SK-N-SH (cell line): Measurements from ENCODE around the gene TPRX1. TPM values are rescaled to one million over a fixed set of nuclear protein-coding genes. Genes with fewer than 3 reads are reported as not detected.

Experiments used
- CTCF ChIA-PET: fragments of 300-600, 350-600 bp; formaldehyde crosslinking; extraction: SDS; loops from one replicate; lab custom pipeline; 2021; lab: Yijun Ruan, JAX
- POLR2A ChIA-PET: fragments of 350-600 bp; sonication (Branson Sonifier 250); formaldehyde crosslinking; extraction: SDS; loops from one replicate; lab custom pipeline; 2020; ENCODE audit warnings: antibody characterized with exemption, inconsistent platforms; lab: Yijun Ruan, JAX
- DNase-seq: peaks from one replicate; pipeline ENCODE4 v3.0.0; 2012
- H2AFZ ChIP-seq: fragments of 200-600 bp; sonication (generic); 2 replicates; pipeline ENCODE4 v1.8.1; 2016; ENCODE audit warnings: antibody characterized with exemption, mild to moderate bottlenecking, low read depth
- H3F3A ChIP-seq: fragments of 200-600 bp; sonication (generic); replicated peaks from 2 replicates; pipeline ENCODE3; 2016; ENCODE audit warnings: antibody characterized with exemption, mild to moderate bottlenecking; ENCODE audit not compliant: insufficient read depth
- H3K27ac ChIP-seq, 2 experiments: fragments of 200-500 bp in 1 of 2; fragments of 200-600 bp in 1 of 2; sonication (Bioruptor generic) in 1 of 2; sonication (generic), shearing (Covaris generic) in 1 of 2; 2 replicates each; pipeline versions ENCODE4 v1.5.1 to v1.6.1; 2014 to 2016; ENCODE audit warnings: low read depth in 2 of 2, inconsistent platforms in 1 of 2, low read length in 1 of 2, mild to moderate bottlenecking in 1 of 2, mixed read lengths in 1 of 2
- H3K27me3 ChIP-seq: fragments of 200-600 bp; sonication (generic), shearing (Covaris generic); 2 replicates; pipeline ENCODE4 v1.6.1; 2016; ENCODE audit warnings: mixed run types; ENCODE audit not compliant: insufficient read depth
- H3K36me3 ChIP-seq, 2 experiments: fragments of 200-500 bp in 1 of 2; fragments of 200-600 bp in 1 of 2; sonication (Bioruptor generic) in 1 of 2; sonication (generic) in 1 of 2; replicated peaks in 1 of 2; 2 replicates each; pipeline versions ENCODE3 to v1.5.1; 2014 to 2016; ENCODE audit warnings: low read length in 1 of 2, mild to moderate bottlenecking in 1 of 2; ENCODE audit not compliant: insufficient read depth in 2 of 2, control insufficient read depth in 1 of 2
- H3K4me1 ChIP-seq, 2 experiments: fragments of 200-500 bp in 1 of 2; fragments of 200-600 bp in 1 of 2; sonication (Bioruptor generic) in 1 of 2; sonication (generic), shearing (Covaris generic) in 1 of 2; 2 replicates each; pipeline versions ENCODE4 v1.5.1 to v1.6.1; 2014 to 2016; ENCODE audit warnings: low read depth in 1 of 2, low read length in 1 of 2, mixed run types in 1 of 2; ENCODE audit not compliant: insufficient read depth in 2 of 2, control insufficient read depth in 1 of 2
- H3K4me2 ChIP-seq: fragments of 200-600 bp; sonication (generic), shearing (Covaris generic); 2 replicates; pipeline ENCODE4 v1.6.1; 2017; ENCODE audit warnings: mixed run types
- H3K4me3 ChIP-seq, 2 experiments: fragments of 200-500 bp in 1 of 2; fragments of 200-600 bp in 1 of 2; sonication (Bioruptor generic) in 1 of 2; sonication (generic), shearing (Covaris generic) in 1 of 2; 2 replicates each; pipeline versions ENCODE4 v1.5.1 to v1.8.1; 2014 to 2016; ENCODE audit warnings: low read depth in 2 of 2, inconsistent platforms in 1 of 2, low read length in 1 of 2, mild to moderate bottlenecking in 1 of 2, mixed read lengths in 1 of 2, moderate library complexity in 1 of 2
- H3K79me2 ChIP-seq: fragments of 200-600 bp; sonication (generic); 2 replicates; pipeline ENCODE4 v1.8.1; 2017; ENCODE audit warnings: mild to moderate bottlenecking; ENCODE audit not compliant: insufficient read depth
- H3K9ac ChIP-seq: fragments of 200-600 bp; sonication (generic); 2 replicates; pipeline ENCODE4 v1.6.1; 2017; ENCODE audit warnings: mixed run types
- H3K9me2 ChIP-seq: fragments of 200-600 bp; sonication (generic); 2 replicates; pipeline ENCODE4 v1.6.1; 2017; ENCODE audit warnings: mixed run types
- H3K9me3 ChIP-seq: fragments of 200-600 bp; sonication (generic); 2 replicates; pipeline ENCODE4 v1.6.1; 2017; ENCODE audit warnings: mixed run types, mild to moderate bottlenecking, moderate library complexity
- H4K20me1 ChIP-seq: fragments of 200-600 bp; sonication (generic); 2 replicates; pipeline ENCODE4 v1.6.1; 2017; ENCODE audit warnings: mild to moderate bottlenecking, mixed run types; ENCODE audit not compliant: insufficient read depth
- CTCF ChIP-seq: fragments of 200-600 bp; sonication (generic); IDR thresholded peaks from 2 replicates; pipeline ENCODE4 v1.6.1; 2017; ENCODE audit warnings: antibody characterized with exemption, mild to moderate bottlenecking, moderate library complexity
- EP300 ChIP-seq, 2 experiments: IDR thresholded peaks; 2 replicates each; pipeline versions ENCODE4 v1.4.0 to v1.6.1; 2012; ENCODE audit warnings: borderline replicate concordance in 1 of 2, low read depth in 1 of 2, low read length in 1 of 2
- EZH2phosphoT487 ChIP-seq: fragments of 200-600 bp; sonication (generic); IDR thresholded peaks from 2 replicates; pipeline ENCODE4 v1.6.1; 2017; ENCODE audit warnings: low read depth, mixed run types, mild to moderate bottlenecking, antibody characterized with exemption, moderate library complexity, borderline replicate concordance
- FOSL2 ChIP-seq: IDR thresholded peaks from 2 replicates; pipeline ENCODE4 v1.4.0; 2012; ENCODE audit warnings: low read depth, mild to moderate bottlenecking, moderate library complexity, borderline replicate concordance
- FOXJ3 ChIP-seq: sonication (generic); formaldehyde crosslinking; IDR thresholded peaks from 2 replicates; pipeline ENCODE4 v1.5.1; 2020; ENCODE audit warnings: mild to moderate bottlenecking, missing genetic modification reagents
- FOXM1 ChIP-seq: IDR thresholded peaks from 2 replicates; pipeline ENCODE4 v1.4.0; 2012; ENCODE audit warnings: low read depth, mild to moderate bottlenecking
- GATA2 ChIP-seq: sonication (generic); formaldehyde crosslinking; IDR thresholded peaks from 2 replicates; pipeline ENCODE4 v1.5.0; 2020; ENCODE audit warnings: mild to moderate bottlenecking, missing genetic modification reagents
- IRF3 ChIP-seq: fragments of 150-350 bp; IDR thresholded peaks from 2 replicates; pipeline ENCODE4 v1.6.1; 2016; ENCODE audit warnings: mild to moderate bottlenecking, low read depth, low read length
- JUND ChIP-seq: IDR thresholded peaks from 2 replicates; pipeline ENCODE4 v1.4.0; 2012
- MAX ChIP-seq: IDR thresholded peaks from 2 replicates; pipeline ENCODE4 v1.4.0; 2012; ENCODE audit warnings: low read depth
- MEF2A ChIP-seq: IDR thresholded peaks from 2 replicates; pipeline ENCODE4 v1.4.0; 2012; ENCODE audit warnings: low read depth, borderline replicate concordance
- RAD21 ChIP-seq: IDR thresholded peaks from 2 replicates; pipeline ENCODE4 v1.6.1; 2012; ENCODE audit warnings: mild to moderate bottlenecking, low read length
- RCOR1 ChIP-seq: fragments of 150-350 bp; IDR thresholded peaks from 2 replicates; pipeline ENCODE4 v1.6.1; 2017; ENCODE audit warnings: antibody characterized with exemption, low read length
- RFX5 ChIP-seq: IDR thresholded peaks from 2 replicates; pipeline ENCODE4 v1.6.1; 2012; ENCODE audit warnings: mild to moderate bottlenecking, improper control_type of control experiment, low read length
- RXRA ChIP-seq: IDR thresholded peaks from 2 replicates; pipeline ENCODE4 v1.4.0; 2012; ENCODE audit warnings: low read depth, mild to moderate bottlenecking, borderline replicate concordance
- SMC3 ChIP-seq: IDR thresholded peaks from 2 replicates; pipeline ENCODE4 v1.6.1; 2012; ENCODE audit warnings: low read depth, low read length, improper control_type of control experiment
- TEAD4 ChIP-seq: IDR thresholded peaks from 2 replicates; pipeline ENCODE4 v1.4.0; 2012; ENCODE audit warnings: mild to moderate bottlenecking, borderline replicate concordance; ENCODE audit not compliant: insufficient read depth
- ZBTB33 ChIP-seq: IDR thresholded peaks from 2 replicates; pipeline ENCODE4 v1.4.0; 2012; ENCODE audit warnings: low read depth, borderline replicate concordance
- WGBS: methylation state at CpG from one replicate; pipeline ENCODE4 v1.1.6; 2017; ENCODE audit warnings: low lambda C conversion rate; 5-methylcytosine and 5-hydroxymethylcytosine counted together
- polyA plus RNA-seq, 3 experiments: library from polyadenylated mRNA; depleted of rRNA; stranded (reverse); fragments of >200 nt; gene quantifications; 2 replicates each; pipeline ENCODE4 v1.2.3, GENCODE V29; 2012

Gene TPRX1
- polyA plus RNA-seq, 1 of the 3 experiments (the other 2 are of a cell fraction) = not detected

GRCh38 chr19:47756953-47757608, 47.3 kb downstream of the TPRX1 start:
- Histone ChIP-seq H3K4me2 (no peak overlapping the region), H4K20me1 (peaks cover 3% of the 10 kb centered on the region; the same call in 1 of the 2 replicates), H3K27ac (no peak overlapping the region), H3K9me3 (no peaks in the 10 kb centered on the region), H3K4me3 (no peak overlapping the region), H3K27me3 (no peaks in the 10 kb centered on the region), H3K4me1 (no peaks in the 10 kb centered on the region), H3K79me2 (no peaks in the 10 kb centered on the region), H3K9ac (no peak overlapping the region), H2AFZ (no peak overlapping the region), H3K36me3 (peaks cover 17 to 56% of the 10 kb centered on the region in 2 experiments), H3F3A (peaks cover 12% of the 10 kb centered on the region)
- CTCF ChIA-PET = interaction anchor here (0.6 to 2.0 kb wide), 5 partner anchors 9 to 50 kb away, joined by 3 to 7 read pairs (median 6); partner anchors contain the start of genes EHD2 and NOP53
- 97% methylated on average over 12 of the region's 22 CpGs for WGBS
- POLR2A ChIA-PET = no interaction called here
- DNase-seq = no peak
- TF ChIP-seq CTCF (no peak), ZBTB33 (no peak), JUND (no peak), IRF3 (no peak), FOXM1 (no peak), FOXJ3 (CRISPR knock-in tag) (no peak), EP300 (IDR thresholded peaks at IDR 0.05; ENCODE audit: borderline replicate concordance in 1 of 2, low read depth in 1 of 2, low read length in 1 of 2) (no peak), GATA2 (CRISPR knock-in tag) (no peak)
- TF ChIP-seq, all 33 proteins: peak for 0
- H3K9me2 ChIP-seq = no peaks in the 10 kb centered on the region

GRCh38 chr19:47756627-47756929, 47.8 kb downstream of the TPRX1 start:
- Histone ChIP-seq H3K36me3 (peaks cover 20 to 59% of the 10 kb centered on the region in 2 experiments), H2AFZ (no peak overlapping the region), H4K20me1 (peaks cover 3% of the 10 kb centered on the region; the same call in 1 of the 2 replicates), H3K79me2 (no peaks in the 10 kb centered on the region), H3K9ac (no peak overlapping the region), H3K4me1 (no peaks in the 10 kb centered on the region), H3K27ac (no peak overlapping the region), H3K9me2 (no peaks in the 10 kb centered on the region), H3K27me3 (no peaks in the 10 kb centered on the region), H3F3A (peaks cover 12% of the 10 kb centered on the region), H3K4me2 (no peak overlapping the region), H3K4me3 (no peak overlapping the region), H3K9me3 (no peaks in the 10 kb centered on the region)
- no peak for DNase-seq
- 93% methylated on average over 8 of the region's 12 CpGs for WGBS
- POLR2A ChIA-PET = no interaction called here
- CTCF ChIA-PET = interaction anchor here (0.6 to 2.0 kb wide), 5 partner anchors 9 to 1044 kb away, joined by 3 to 7 read pairs (median 6); partner anchors contain the start of genes EHD2 and NOP53
- TF ChIP-seq EP300 (IDR thresholded peaks at IDR 0.05; ENCODE audit: borderline replicate concordance in 1 of 2, low read depth in 1 of 2, low read length in 1 of 2) = no peak
- TF ChIP-seq RAD21 = no peak
- no peak for TF ChIP-seq FOXM1
- TF ChIP-seq RXRA = no peak
- TF ChIP-seq MAX = no peak
- TF ChIP-seq ZBTB33 = no peak
- TF ChIP-seq TEAD4 = no peak
- TF ChIP-seq EZH2phosphoT487 = no peak
- TF ChIP-seq MEF2A = no peak
- TF ChIP-seq RCOR1 = no peak
- no peak for TF ChIP-seq RFX5
- TF ChIP-seq FOSL2 = no peak
- no peak for TF ChIP-seq SMC3
